ENCODE data around the gene IGF1R.
"Not testable (repeated sequence)": the region's sequence is repeated elsewhere in the genome, so short reads cannot be mapped to it uniquely, and the experiment has no call there.

IGF1R gene

DNA sequence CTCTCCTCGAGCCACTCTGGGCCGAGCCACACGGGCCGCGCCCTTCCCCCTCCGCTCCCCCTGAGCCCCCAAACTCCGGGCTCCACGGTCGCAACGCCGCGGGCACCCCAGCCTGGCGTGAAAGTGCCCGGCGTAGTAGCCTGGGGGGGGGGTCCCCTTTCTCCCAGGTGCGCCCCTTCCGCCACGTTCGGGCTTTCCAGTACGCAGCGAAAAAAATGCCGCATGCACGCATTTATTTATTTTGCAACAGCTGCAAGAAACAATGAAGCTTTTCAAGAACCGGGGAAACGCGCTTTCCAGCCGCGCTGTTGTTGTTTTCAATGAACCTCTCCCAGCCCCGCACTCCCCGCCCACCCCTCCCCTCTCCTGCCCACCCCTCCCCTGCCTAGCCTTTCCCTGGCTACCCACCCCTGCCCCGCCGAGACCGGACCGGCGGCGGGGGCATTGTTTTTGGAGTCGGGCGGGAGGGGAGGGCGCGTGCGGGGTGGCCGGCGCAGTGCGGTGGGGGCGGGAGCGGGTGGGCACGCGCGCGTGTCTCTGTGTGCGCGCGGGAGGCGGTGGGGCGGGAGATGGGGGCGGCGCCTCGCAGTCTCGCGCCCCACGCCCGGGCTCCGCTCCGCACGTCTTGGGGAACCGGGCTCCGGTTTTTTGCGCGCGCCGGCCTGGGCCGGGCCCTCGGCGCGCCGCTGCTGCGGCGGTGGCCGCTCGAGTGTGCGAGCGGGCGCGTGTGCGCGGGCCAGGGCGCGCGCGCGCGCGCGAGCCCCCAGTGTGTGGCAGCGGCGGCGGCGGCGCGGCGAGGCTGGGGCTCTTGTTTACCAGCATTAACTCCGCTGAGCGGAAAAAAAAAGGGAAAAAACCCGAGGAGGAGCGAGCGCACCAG lies at the start of gene IGF1R:
Gene IGF1R (plus strand): TSS at position 766 of the 880 bp plus-strand sequence. CDS start 1,043 bp downstream, outside the sequence.
- FAIRE-seq (no peak), DNase-seq (ENCODE audit: insufficient read length, low spot score) (peak; percentile 68)
- TF ChIP-seq POLR2A (IDR thresholded peaks at IDR 0.05; ENCODE audit: low read depth, low read length): no peak

DNA sequence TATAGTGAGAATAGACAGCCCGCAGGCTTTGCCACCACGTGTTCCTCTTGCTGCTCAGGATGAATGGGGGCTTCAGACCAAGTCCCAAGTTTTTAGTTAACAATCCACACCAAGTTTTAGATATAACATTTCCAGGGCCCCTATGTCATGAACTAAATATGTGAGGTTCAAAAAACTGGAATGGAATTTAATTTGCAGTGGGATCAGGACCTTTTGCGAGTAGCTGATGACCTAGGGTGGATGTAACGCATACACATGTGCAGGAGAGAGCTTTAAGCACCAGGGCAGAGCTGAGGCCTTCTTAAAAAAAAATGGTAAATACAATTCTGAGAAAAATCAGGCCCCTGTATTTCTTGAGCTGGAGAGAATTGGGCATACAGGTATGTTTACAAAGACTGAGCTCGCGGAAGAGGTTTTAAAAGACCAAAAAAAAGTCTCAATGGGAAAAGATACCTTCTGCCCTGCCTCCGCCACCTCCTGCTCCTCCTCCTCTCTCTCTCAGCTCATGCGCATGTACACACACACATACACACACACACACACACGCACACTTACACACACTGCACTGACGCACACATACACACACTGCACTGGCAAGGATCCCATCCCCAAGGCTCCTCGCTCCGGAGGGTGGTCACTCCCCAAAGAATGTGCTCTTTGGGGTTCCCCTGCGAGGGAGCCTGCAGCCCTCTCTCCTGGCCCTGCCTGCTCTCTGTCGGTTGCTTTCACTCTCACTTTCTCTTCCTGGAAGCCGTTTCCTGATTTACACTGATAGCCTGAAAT lies 48.2 kb upstream of the IGF1R start:
- no peak for FAIRE-seq
- no peak for DNase-seq (ENCODE audit: insufficient read length, low spot score)
- no peak for TF ChIP-seq POLR2A (IDR thresholded peaks at IDR 0.05; ENCODE audit: low read depth, low read length)

DNA sequence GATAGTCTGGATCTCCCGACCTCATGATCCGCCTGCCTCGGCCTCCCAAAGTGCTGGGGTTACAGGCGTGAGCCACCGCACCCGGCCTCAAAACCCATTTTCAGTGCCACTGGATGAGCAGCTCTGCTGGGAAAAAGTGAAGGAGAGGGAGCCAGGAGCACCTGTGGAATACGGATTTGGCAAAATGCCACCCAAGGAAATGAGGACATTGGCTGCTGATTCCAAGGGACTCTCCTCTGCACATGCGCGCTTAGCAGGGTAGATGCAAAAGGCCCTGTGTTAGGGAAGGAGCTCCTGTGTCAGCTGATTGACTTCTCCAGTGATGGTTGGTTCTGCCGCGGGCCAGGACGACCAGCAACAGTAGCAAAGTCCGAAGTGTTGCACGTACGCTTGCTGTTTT lies 43.4 kb upstream of the IGF1R start:
- no peak for TF ChIP-seq POLR2A (IDR thresholded peaks at IDR 0.05; ENCODE audit: low read depth, low read length)
- DNase-seq (ENCODE audit: insufficient read length, low spot score): no peak
- no peak for FAIRE-seq

DNA sequence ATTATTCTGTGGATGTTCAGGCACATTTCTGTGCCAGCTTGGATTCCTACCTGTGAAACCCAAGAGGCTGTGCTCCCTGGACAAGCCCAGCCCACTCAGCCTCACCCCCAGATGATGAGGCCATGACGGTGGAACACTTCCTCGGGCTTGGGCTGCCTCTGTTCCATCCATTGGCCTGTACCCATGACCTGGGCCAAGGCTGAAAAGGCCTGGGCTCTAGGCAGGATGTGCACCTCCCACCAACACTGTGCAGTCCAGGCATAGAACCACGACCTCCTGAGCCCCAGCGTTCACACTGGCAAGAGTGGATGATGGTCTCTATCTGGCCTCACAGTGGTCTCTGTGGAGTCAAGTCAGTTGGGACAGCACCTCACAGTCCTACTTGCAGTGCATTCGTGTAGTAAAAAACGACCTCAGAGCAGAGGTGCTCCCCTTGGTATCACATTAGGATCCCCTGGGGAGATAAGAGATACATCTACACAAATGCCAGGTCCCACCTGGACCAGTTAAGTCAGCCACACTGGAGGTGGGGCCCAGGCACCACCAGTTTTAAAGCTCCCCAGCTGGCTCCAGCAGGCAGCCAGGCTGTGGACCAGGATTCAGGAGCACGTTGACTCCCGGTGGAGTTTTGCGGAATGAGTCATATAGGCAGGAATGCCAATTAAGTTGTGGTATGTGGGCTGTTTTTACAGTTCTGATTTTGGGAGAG lies 39.0 kb upstream of the IGF1R start:
- DNase-seq (ENCODE audit: insufficient read length, low spot score) (peak; percentile 50), FAIRE-seq (no peak)
- no peak for TF ChIP-seq POLR2A (IDR thresholded peaks at IDR 0.05; ENCODE audit: low read depth, low read length)

DNA sequence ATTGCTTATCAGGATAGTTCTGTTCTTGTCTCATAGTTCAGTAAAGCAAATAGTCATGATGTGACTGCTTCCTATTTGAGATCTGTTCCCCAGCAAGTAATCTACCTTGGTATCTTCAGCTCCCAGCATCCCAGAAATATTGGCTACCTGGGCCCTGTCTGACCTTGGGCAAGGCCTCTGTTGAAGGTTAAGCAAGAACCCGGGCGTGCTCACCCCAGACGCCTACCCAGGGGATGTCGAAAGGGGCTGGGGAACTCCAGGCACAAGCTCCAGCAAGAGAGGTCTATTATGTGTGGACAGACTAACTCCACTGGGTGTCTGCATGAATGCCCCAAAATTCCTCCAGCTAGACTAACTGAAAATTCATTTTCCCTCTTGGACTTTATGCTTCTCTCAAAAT lies 37.3 kb upstream of the IGF1R start:
- FAIRE-seq (no peak), DNase-seq (ENCODE audit: insufficient read length, low spot score) (no peak)
- TF ChIP-seq POLR2A (IDR thresholded peaks at IDR 0.05; ENCODE audit: low read depth, low read length): no peak

DNA sequence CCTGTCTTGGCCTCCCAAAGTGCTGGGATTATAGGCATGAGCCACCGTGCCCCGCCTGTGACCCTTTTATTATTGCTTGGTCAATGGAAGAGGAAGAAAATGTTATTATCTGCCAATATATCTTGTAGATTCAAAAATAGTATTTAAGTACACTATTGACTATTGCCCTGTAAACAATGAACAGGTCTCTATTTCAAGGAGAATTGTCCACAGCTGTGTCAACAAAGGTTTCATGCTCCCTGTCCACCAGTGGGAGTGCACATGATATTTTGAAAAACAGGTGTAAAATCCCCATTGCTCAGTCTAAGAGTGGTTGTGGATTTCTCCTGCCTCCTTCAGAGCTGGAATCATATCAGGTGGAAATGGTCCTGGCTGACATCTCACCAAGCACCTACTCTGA lies 36.5 kb upstream of the IGF1R start:
- FAIRE-seq (no peak), DNase-seq (ENCODE audit: insufficient read length, low spot score) (no peak)
- no peak for TF ChIP-seq POLR2A (IDR thresholded peaks at IDR 0.05; ENCODE audit: low read depth, low read length)

DNA sequence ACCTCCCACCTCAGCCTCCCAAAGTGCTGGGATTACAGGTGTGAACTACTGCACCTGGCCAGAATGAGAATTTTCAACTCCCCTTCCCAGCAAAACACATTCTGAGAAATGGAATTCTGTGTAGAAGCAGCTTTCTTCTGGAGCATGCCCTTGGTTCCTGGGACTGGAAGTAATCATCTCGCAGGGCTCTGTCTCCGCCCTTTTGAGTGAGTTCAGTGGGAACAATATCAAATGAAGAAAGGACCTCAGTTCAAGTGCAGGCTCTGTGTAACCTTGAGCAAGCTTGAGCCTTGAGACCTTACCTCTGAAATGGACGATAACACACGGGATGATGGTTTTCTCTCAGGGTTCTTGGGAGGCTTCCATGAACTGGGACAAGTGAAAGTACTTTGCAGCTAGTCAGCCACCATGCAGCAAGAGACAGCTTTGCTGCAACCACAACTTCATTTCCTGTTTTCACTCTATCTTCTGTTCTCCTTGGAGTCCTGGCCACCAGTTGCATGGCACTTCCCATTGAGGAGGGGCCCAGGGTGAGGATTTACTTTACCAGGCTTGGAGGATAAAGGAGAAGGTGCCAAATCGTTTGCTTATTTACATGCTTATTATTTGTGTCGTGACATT lies 35.7 kb upstream of the IGF1R start:
- DNase-seq (ENCODE audit: insufficient read length, low spot score) (no peak), FAIRE-seq (no peak)
- no peak for TF ChIP-seq POLR2A (IDR thresholded peaks at IDR 0.05; ENCODE audit: low read depth, low read length)

DNA sequence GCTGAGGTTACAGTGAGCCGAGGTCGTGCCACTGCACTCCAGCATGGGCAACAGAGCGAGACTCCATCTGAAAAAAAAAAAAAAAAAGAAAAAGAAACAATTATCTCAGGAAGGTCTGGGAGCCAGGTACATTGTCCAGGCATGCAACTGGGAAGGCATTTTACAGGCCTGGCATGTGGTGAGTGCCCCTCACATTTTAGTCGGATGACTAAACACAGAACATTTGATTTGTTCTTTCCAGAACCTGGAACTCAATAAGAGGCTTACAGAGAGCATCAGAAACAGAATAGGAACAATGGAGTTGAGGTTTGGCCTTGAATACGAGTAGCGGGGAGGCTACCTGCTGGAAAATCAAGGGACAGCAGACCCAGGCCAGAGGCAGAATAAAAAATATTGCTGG lies 33.7 kb upstream of the IGF1R start:
- FAIRE-seq (no peak), DNase-seq (ENCODE audit: insufficient read length, low spot score) (no peak)
- TF ChIP-seq POLR2A (IDR thresholded peaks at IDR 0.05; ENCODE audit: low read depth, low read length): no peak

DNA sequence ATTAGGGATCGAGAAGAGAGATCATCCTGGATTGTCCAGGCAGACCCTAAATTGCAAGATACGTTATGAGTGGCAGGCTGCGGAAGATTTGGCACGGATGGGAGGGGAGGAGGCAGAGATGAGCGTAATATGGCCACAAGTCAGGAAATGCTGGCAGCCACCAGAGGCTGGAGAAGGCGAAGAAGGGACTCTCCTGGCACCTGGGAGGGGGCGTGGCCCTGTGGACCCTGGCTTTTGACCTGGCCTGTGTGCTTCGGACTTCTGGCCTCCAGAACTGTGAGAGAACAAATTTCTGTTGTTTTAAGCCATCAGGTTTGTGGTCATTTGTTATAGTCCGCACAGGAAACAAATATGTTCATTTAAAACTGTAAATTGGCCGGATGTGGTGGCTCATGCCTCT lies 31.9 kb upstream of the IGF1R start:
- DNase-seq (ENCODE audit: insufficient read length, low spot score) (no peak), FAIRE-seq (no peak)
- TF ChIP-seq POLR2A (IDR thresholded peaks at IDR 0.05; ENCODE audit: low read depth, low read length): no peak

DNA sequence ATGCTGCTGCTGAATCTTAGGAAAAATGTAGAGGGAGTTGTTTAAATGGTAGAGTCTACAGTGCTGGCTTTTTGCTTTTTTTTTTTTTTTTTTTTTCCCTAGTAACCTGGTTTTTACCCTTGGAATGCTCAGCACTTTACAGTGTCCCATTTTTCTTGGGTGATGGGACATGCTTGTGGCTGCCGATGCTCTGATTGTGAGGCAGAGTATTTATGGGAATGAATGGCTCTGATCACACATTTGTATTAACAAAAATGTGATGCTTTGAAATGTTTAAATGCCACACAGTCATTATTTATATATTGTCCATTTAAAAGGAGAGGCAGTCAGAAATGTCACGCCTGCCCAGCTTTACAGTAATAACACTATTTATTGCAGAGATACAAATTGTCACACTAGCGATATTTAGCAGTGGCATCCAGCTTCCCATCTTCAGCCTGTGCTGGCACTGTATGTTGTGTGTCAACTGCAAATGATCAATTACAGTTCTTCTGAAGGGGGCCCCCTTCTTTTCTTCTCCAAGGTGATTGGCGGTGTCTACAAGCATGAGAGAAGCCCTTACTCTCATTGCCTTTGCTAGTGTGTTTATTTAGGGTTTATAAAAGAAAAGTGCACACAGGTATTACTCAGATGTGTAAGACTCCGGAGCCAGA lies 30.9 kb upstream of the IGF1R start:
- FAIRE-seq: no peak
- no peak for TF ChIP-seq POLR2A (IDR thresholded peaks at IDR 0.05; ENCODE audit: low read depth, low read length)
- no peak for DNase-seq (ENCODE audit: insufficient read length, low spot score)

DNA sequence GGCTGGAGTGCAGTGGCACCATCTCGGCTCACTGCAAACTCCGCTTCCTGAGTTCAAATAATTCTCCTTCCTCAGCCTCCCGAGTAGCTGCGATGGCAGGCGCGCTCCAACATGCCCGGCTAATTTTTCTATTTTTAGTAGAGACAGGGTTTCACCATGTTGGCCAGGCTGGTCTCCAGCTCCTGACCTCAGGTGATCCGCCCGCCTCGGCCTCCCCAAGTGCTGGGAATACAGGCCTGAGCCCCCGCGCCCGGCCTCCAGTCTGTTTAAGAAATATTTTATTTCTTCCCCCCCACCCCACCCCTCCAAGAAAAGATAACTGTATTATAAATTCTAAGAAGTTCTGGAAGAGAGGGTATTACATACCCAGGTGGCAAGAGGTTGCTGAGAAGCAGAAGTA lies 29.8 kb upstream of the IGF1R start:
- FAIRE-seq; DNase-seq (ENCODE audit: insufficient read length, low spot score): not testable (repeated sequence)

DNA sequence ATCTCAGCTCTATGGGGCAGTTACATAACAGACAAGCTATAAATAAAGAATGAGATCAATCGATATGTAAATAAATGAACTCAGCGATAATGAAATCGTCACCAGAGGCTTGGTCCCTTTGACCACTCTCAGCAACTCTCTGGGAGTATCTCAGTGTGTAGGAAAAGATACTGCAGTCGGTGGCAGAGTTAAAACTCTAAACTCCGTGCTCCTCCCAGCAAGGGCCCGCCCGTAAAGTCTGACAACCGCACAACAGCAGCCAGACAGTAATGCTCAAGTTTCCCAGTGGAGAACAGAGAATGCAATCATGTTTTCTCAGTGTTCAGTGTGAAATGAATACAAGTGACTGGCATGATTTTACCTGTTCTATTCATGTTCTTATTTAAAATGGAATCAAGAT lies 28.3 kb upstream of the IGF1R start:
- TF ChIP-seq POLR2A (IDR thresholded peaks at IDR 0.05; ENCODE audit: low read depth, low read length): no peak
- FAIRE-seq: no peak
- no peak for DNase-seq (ENCODE audit: insufficient read length, low spot score)

DNA sequence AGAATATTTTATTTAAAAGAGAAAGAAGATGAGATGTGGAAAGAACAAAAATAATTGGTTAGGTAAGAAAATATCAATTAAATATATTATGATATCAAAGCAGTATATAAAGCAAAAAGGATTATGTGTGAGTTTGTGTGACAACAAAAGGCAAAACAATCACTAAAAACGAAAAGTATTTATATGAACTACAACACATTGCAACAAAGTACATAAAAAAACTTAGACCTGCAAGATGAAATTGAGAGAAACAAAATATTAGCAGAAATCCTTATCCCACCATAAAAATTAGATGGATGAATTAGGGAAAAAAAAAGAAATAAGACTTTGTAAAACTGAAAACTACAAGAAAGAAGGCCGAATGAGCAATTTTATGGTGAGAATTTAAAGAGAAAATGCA lies 27.3 kb upstream of the IGF1R start:
- no peak for TF ChIP-seq POLR2A (IDR thresholded peaks at IDR 0.05; ENCODE audit: low read depth, low read length)
- DNase-seq (ENCODE audit: insufficient read length, low spot score) (no peak), FAIRE-seq (no peak)

Measured in H54 (cell line).